ENCODE data around the gene NUP62. TPM values are rescaled to one million over a fixed set of nuclear protein-coding genes. Genes with fewer than 3 reads are reported as not detected.

NUP62 gene
- total RNA-seq, 1 experiment from 2014 or later, result 127 TPM

- Histone ChIP-seq H2BK120ac (ENCODE audit: low read depth, low read length, poor library complexity, severe bottlenecking) (no peak overlapping the region), H3K4ac (ENCODE audit: low read depth, low read length) (no peak overlapping the region), H4K5ac (ENCODE audit: insufficient read length, low read depth, low read length) (no peak overlapping the region), H2BK15ac (ENCODE audit: low read depth, low read length) (no peak overlapping the region), H3K27me3 (ENCODE audit: insufficient read depth, low read length) (no peaks in the 10 kb centered on the region; the same call in 1 of the 2 replicates), H4K91ac (ENCODE audit: insufficient read length, low read depth, low read length) (no peak overlapping the region), H3K23me2 (ENCODE audit: insufficient read length, low read depth, low read length, poor library complexity, severe bottlenecking) (peaks cover 3% of the 10 kb centered on the region), H3K18ac (ENCODE audit: insufficient read length, low read depth, low read length) (no peak overlapping the region), H2AK5ac (ENCODE audit: insufficient read length, low read length) (no peak overlapping the region), H3T11ph (ENCODE audit: low read length) (no peak overlapping the region), H3K23ac (ENCODE audit: insufficient read length, low read depth, low read length) (no peak overlapping the region), H4K8ac (replicated peaks; ENCODE audit: insufficient read length, low read depth, low read length) (no peak overlapping the region), H2BK20ac (ENCODE audit: low read depth, low read length, poor library complexity, severe bottlenecking) (no peak overlapping the region), H3K14ac (ENCODE audit: insufficient read depth, low read length) (no peak overlapping the region), H3K4me2 (ENCODE audit: insufficient read depth, insufficient read length, low read length) (no peak overlapping the region), H3K4me1 (ENCODE audit: insufficient read depth, low read length) (no peaks in the 10 kb centered on the region), H3K9me3 (ENCODE audit: control insufficient read depth, low read depth, low read length) (no peaks in the 10 kb centered on the region), H3K56ac (ENCODE audit: insufficient read length, low read depth, low read length) (no peak overlapping the region), H3K79me2 (ENCODE audit: insufficient read depth, low read length) (no peaks in the 10 kb centered on the region), H2BK5ac (ENCODE audit: insufficient read length, low read length) (no peak overlapping the region), H3K9ac (ENCODE audit: extremely low read depth, insufficient read length, low read length) (no peak overlapping the region), H3K27ac (ENCODE audit: insufficient read length, low read depth, low read length) (no peak overlapping the region), H3K79me1 (ENCODE audit: insufficient read depth, low read depth, low read length, poor library complexity, severe bottlenecking) (no peaks in the 10 kb centered on the region), H2BK12ac (ENCODE audit: insufficient read length, low read depth, low read length) (no peak overlapping the region), H4K20me1 (ENCODE audit: control insufficient read depth, insufficient read depth, insufficient read length) (peaks cover 5% of the 10 kb centered on the region), H2AFZ (ENCODE audit: low read length) (no peak overlapping the region)
- Mint-ChIP-seq H3K9me3 (peaks cover 0 to 11% of the 10 kb centered on the region in 2 experiments; a peak in 1 of 5 replicates), H3K4me1 (peaks cover 3 to 21% of the 10 kb centered on the region in 2 experiments; a peak in 3 of 4 replicates), H3K27me3 (ENCODE audit: low read depth) (peaks cover 32% of the 10 kb centered on the region), H3K4me3 (peak overlapping the region in 1 of 2 experiments; percentile 35; a peak in 2 of 5 replicates), H3K27ac (no peak overlapping the region; a peak in 1 of 7 replicates), H3K36me3 (ENCODE audit: insufficient read depth in 1 of 3, low read depth in 3 of 3) (peaks cover 25 to 33% (median 29%) of the 10 kb centered on the region in 3 experiments)
- no CpG with 5 or more reads among the region's 23 CpGs for WGBS (ENCODE audit: extremely low coverage, insufficient read length, low lambda C conversion rate)
- DNase-seq, result no peak
- no peak for TF ChIP-seq CTCF (conservative IDR thresholded peaks at IDR 0.05)
These were observed 40.1 kb downstream of the NUP62 start for GRCh38 chr19:49889038-49889686.
